Measurements from ENCODE around the gene FRMD1. TPM values are rescaled to one million over a fixed set of nuclear protein-coding genes. Genes with fewer than 3 reads are reported as not detected.

Gene FRMD1
- total RNA-seq, 1 experiment from 2014 or later: not detected

DNA sequence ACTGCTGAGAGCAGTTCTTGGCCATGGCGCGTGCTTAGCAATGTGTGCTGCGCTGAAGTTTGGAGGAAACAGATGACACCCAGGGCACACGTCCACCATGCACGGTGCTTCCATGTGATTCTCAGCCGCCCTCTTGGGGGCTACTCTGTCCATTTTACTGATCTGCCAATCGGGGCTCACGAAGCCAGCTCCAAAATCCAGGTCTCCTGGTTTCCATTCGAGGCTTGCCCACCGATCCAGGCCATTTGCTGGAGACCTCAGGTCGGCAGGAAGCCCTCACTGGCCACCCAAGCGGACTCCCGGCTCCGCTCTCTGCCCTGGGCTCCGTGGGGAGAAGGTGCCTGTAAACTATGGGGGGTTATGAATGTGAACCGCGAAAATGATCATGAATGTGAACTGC lies 11.7 kb upstream of the FRMD1 start:
- H3K4me2 ChIP-seq: no peak overlapping the region
- H3K27me3 ChIP-seq (ENCODE audit: insufficient read depth, low read depth): peaks cover 97% of the 10 kb centered on the region
- H3K36me3 ChIP-seq (ENCODE audit: low read depth): no peaks in the 10 kb centered on the region
- no TSS peak for BruUV-seq (replicated peaks)
- no peak overlapping the region for H3K4me3 ChIP-seq
- intact Hi-C loops (cut with micrococcal nuclease; ENCODE audit: unreplicated experiment): no loop called here
- no peaks in the 10 kb centered on the region for H3K4me1 ChIP-seq (replicated peaks; ENCODE audit: insufficient read depth)
- DNase-seq: no peak
- ChIA-PET CTCF (no interaction called here), POLR2A (ENCODE audit: unreplicated experiment) (no interaction called here)
- no peaks in the 10 kb centered on the region for H3F3A ChIP-seq (ENCODE audit: insufficient read depth, low read depth)
- H3K27ac ChIP-seq: no peak overlapping the region
- H3K9me3 ChIP-seq (ENCODE audit: insufficient read depth, low read depth): no peaks in the 10 kb centered on the region
- no peak overlapping the region for H2AFZ ChIP-seq
- TF ChIP-seq EZH2 (IDR thresholded peaks at IDR 0.05; ENCODE audit: low read depth) (no peak), CTCF (conservative IDR thresholded peaks at IDR 0.05) (no peak)
- no peaks in the 10 kb centered on the region for H3K79me2 ChIP-seq (ENCODE audit: low read depth)
- H3K9me2 ChIP-seq (ENCODE audit: insufficient read depth): no peaks in the 10 kb centered on the region
- H4K20me1 ChIP-seq (ENCODE audit: insufficient read depth): no peaks in the 10 kb centered on the region

- no peaks in the 10 kb centered on the region for H3K36me3 ChIP-seq (ENCODE audit: low read depth)
- CTCF ChIA-PET: no interaction called here
- no peak overlapping the region for H3K27ac ChIP-seq
- H3K79me2 ChIP-seq (ENCODE audit: low read depth): no peaks in the 10 kb centered on the region
- H3F3A ChIP-seq (ENCODE audit: insufficient read depth, low read depth): no peaks in the 10 kb centered on the region
- H3K27me3 ChIP-seq (ENCODE audit: insufficient read depth, low read depth): peaks cover 97% of the 10 kb centered on the region
- H2AFZ ChIP-seq: no peak overlapping the region
- POLR2A ChIA-PET (ENCODE audit: unreplicated experiment): no interaction called here
- H3K4me2 ChIP-seq: no peak overlapping the region
- intact Hi-C loops (cut with micrococcal nuclease; ENCODE audit: unreplicated experiment): no loop called here
- no peaks in the 10 kb centered on the region for H3K9me2 ChIP-seq (ENCODE audit: insufficient read depth)
- H3K4me3 ChIP-seq: no peak overlapping the region
- no peaks in the 10 kb centered on the region for H3K9me3 ChIP-seq (ENCODE audit: insufficient read depth, low read depth)
- DNase-seq: no peak
- H3K4me1 ChIP-seq (replicated peaks; ENCODE audit: insufficient read depth): no peaks in the 10 kb centered on the region
- TF ChIP-seq EZH2 (IDR thresholded peaks at IDR 0.05; ENCODE audit: low read depth) (no peak), CTCF (conservative IDR thresholded peaks at IDR 0.05) (no peak)
- no peaks in the 10 kb centered on the region for H4K20me1 ChIP-seq (ENCODE audit: insufficient read depth)
- BruUV-seq (replicated peaks): no TSS peak
These were observed 11.2 kb upstream of the FRMD1 start for GRCh38 chr6:168090064-168090690.

GRCh38 chr6:168089186-168090063 lies 10.4 kb upstream of the FRMD1 start:
- Histone ChIP-seq H3K9me2 (ENCODE audit: insufficient read depth) (no peaks in the 10 kb centered on the region), H2AFZ (no peak overlapping the region), H3K4me2 (no peak overlapping the region), H3K4me1 (replicated peaks; ENCODE audit: insufficient read depth) (no peaks in the 10 kb centered on the region), H3F3A (ENCODE audit: insufficient read depth, low read depth) (no peaks in the 10 kb centered on the region), H3K9me3 (ENCODE audit: insufficient read depth, low read depth) (no peaks in the 10 kb centered on the region), H3K79me2 (ENCODE audit: low read depth) (no peaks in the 10 kb centered on the region), H3K27me3 (ENCODE audit: insufficient read depth, low read depth) (peaks cover 97% of the 10 kb centered on the region), H3K4me3 (no peak overlapping the region), H3K27ac (no peak overlapping the region), H3K36me3 (ENCODE audit: low read depth) (no peaks in the 10 kb centered on the region), H4K20me1 (ENCODE audit: insufficient read depth) (no peaks in the 10 kb centered on the region)
- ChIA-PET POLR2A (ENCODE audit: unreplicated experiment) (no interaction called here), CTCF (no interaction called here)
- TF ChIP-seq CTCF (conservative IDR thresholded peaks at IDR 0.05) (no peak), EZH2 (IDR thresholded peaks at IDR 0.05; ENCODE audit: low read depth) (no peak)
- DNase-seq: no peak
- intact Hi-C loops (cut with micrococcal nuclease; ENCODE audit: unreplicated experiment): no loop called here
- BruUV-seq (replicated peaks): no TSS peak

Data from PC-9 (cell line).